ENCODE results near the gene HVCN1.
A peak's percentile ranks its signal among the peaks of the same experiment; 100 is the strongest.

The HVCN1 gene

GRCh38 chr12:110689281-110690126 lies 589 bp upstream of the HVCN1 start:
- H3K4me3 ChIP-seq (ENCODE audit: low read depth, low read length, poor library complexity, severe bottlenecking), result peak overlapping the region; percentile 71
- H3K27ac ChIP-seq (ENCODE audit: low read depth, low read length, poor library complexity, severe bottlenecking), result peak overlapping the region; percentile 95
- no peaks in the 10 kb centered on the region for H3K9me2 ChIP-seq (ENCODE audit: low read depth, low read length)
- H4K20me1 ChIP-seq (ENCODE audit: insufficient read depth, low read length), result no peaks in the 10 kb centered on the region
- no peaks in the 10 kb centered on the region for H3F3A ChIP-seq (ENCODE audit: insufficient read depth, low read length)
- no peak for TF ChIP-seq EZH2 (IDR thresholded peaks at IDR 0.05; ENCODE audit: borderline replicate concordance, low read length)
- H3K4me2 ChIP-seq (ENCODE audit: low read length), result peak overlapping the region; percentile 67
- no peaks in the 10 kb centered on the region for H3K79me2 ChIP-seq (ENCODE audit: insufficient read depth, low read length)
- peaks cover 16% of the 10 kb centered on the region for H3K36me3 ChIP-seq (ENCODE audit: insufficient read depth, low read length)
- no peaks in the 10 kb centered on the region for H3K9me3 ChIP-seq (ENCODE audit: low read length)
- peak overlapping the region; percentile 69 for H3K9ac ChIP-seq (ENCODE audit: low read length)
- no peaks in the 10 kb centered on the region for H3K27me3 ChIP-seq (ENCODE audit: insufficient read depth, low read length)
- H3K4me1 ChIP-seq (ENCODE audit: insufficient read depth, low read length, severe bottlenecking), result peaks cover 65% of the 10 kb centered on the region
- no peak overlapping the region for H2AFZ ChIP-seq (ENCODE audit: low read length)

GRCh38 chr12:110687396-110688169 lies 1.3 kb downstream of the HVCN1 start:
- H3K4me3 ChIP-seq (ENCODE audit: low read depth, low read length, poor library complexity, severe bottlenecking), result peak overlapping the region; percentile 71
- TF ChIP-seq EZH2 (IDR thresholded peaks at IDR 0.05; ENCODE audit: borderline replicate concordance, low read length), result no peak
- TF ChIP-seq, protein P1, sequence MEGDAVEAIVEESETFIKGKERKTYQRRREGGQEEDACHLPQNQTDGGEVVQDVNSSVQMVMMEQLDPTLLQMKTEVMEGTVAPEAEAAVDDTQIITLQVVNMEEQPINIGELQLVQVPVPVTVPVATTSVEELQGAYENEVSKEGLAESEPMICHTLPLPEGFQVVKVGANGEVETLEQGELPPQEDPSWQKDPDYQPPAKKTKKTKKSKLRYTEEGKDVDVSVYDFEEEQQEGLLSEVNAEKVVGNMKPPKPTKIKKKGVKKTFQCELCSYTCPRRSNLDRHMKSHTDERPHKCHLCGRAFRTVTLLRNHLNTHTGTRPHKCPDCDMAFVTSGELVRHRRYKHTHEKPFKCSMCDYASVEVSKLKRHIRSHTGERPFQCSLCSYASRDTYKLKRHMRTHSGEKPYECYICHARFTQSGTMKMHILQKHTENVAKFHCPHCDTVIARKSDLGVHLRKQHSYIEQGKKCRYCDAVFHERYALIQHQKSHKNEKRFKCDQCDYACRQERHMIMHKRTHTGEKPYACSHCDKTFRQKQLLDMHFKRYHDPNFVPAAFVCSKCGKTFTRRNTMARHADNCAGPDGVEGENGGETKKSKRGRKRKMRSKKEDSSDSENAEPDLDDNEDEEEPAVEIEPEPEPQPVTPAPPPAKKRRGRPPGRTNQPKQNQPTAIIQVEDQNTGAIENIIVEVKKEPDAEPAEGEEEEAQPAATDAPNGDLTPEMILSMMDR (IDR thresholded peaks at IDR 0.05; ENCODE audit: low read length), result no peak
- peak overlapping the region; percentile 64 for H3K27ac ChIP-seq (ENCODE audit: low read depth, low read length, poor library complexity, severe bottlenecking)
- no peaks in the 10 kb centered on the region for H3F3A ChIP-seq (ENCODE audit: insufficient read depth, low read length)
- H3K9me3 ChIP-seq (ENCODE audit: low read length), result no peaks in the 10 kb centered on the region
- H3K36me3 ChIP-seq (ENCODE audit: insufficient read depth, low read length), result peaks cover 27% of the 10 kb centered on the region
- peak overlapping the region; percentile 81 for H3K9ac ChIP-seq (ENCODE audit: low read length)
- peaks cover 49% of the 10 kb centered on the region for H3K4me1 ChIP-seq (ENCODE audit: insufficient read depth, low read length, severe bottlenecking)
- no peaks in the 10 kb centered on the region for H3K79me2 ChIP-seq (ENCODE audit: insufficient read depth, low read length)
- no peak overlapping the region for H2AFZ ChIP-seq (ENCODE audit: low read length)
- no peaks in the 10 kb centered on the region for H3K9me2 ChIP-seq (ENCODE audit: low read depth, low read length)
- peak overlapping the region; percentile 88 for H3K4me2 ChIP-seq (ENCODE audit: low read length)
- H4K20me1 ChIP-seq (ENCODE audit: insufficient read depth, low read length), result no peaks in the 10 kb centered on the region
- no peaks in the 10 kb centered on the region for H3K27me3 ChIP-seq (ENCODE audit: insufficient read depth, low read length)

DNA sequence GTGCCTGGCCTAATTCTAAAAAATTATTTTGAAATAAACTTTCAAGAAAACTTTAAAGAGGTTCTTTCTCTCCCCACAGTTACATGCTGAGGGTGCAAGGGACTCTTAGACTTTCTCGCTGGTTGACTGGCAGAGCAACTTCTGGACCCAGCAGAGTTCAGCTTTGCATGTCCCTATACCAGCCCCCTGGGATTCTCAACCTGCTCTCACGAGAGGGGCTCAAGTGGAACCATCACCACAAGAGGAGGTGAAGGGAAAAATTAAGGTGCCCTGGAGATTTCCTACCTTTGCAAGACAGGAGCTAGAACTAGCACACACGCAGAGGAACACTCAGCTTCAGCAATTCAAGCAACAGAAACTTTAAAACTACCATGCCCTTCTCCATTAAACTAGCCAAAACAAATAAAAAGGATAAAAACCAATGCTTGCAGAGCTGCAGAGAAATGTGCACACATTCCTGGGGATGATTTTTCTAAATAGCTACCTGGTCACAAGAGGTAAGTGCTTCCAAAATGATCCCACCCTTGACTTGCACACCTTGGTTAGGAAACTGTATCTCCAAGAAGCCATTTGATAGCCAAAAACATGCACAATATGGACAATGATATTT lies 2.5 kb downstream of the HVCN1 start:
- peak overlapping the region; percentile 81; the same call in 1 of the 2 replicates for H3K9ac ChIP-seq (ENCODE audit: low read length)
- no peaks in the 10 kb centered on the region for H3K27me3 ChIP-seq (ENCODE audit: insufficient read depth, low read length)
- no peak overlapping the region for H2AFZ ChIP-seq (ENCODE audit: low read length)
- no peaks in the 10 kb centered on the region for H4K20me1 ChIP-seq (ENCODE audit: insufficient read depth, low read length)
- peak overlapping the region; percentile 49 for H3K27ac ChIP-seq (ENCODE audit: low read depth, low read length, poor library complexity, severe bottlenecking)
- H3K9me2 ChIP-seq (ENCODE audit: low read depth, low read length), result no peaks in the 10 kb centered on the region
- TF ChIP-seq, protein P1 (IDR thresholded peaks at IDR 0.05; ENCODE audit: low read length), result no peak
- no peak for TF ChIP-seq EZH2 (IDR thresholded peaks at IDR 0.05; ENCODE audit: borderline replicate concordance, low read length)
- H3K4me1 ChIP-seq (ENCODE audit: insufficient read depth, low read length, severe bottlenecking), result peaks cover 51% of the 10 kb centered on the region
- H3K36me3 ChIP-seq (ENCODE audit: insufficient read depth, low read length), result peaks cover 30% of the 10 kb centered on the region
- peak overlapping the region; percentile 71 for H3K4me3 ChIP-seq (ENCODE audit: low read depth, low read length, poor library complexity, severe bottlenecking)
- H3F3A ChIP-seq (ENCODE audit: insufficient read depth, low read length), result no peaks in the 10 kb centered on the region
- peak overlapping the region; percentile 88 for H3K4me2 ChIP-seq (ENCODE audit: low read length)
- H3K9me3 ChIP-seq (ENCODE audit: low read length), result no peaks in the 10 kb centered on the region
- H3K79me2 ChIP-seq (ENCODE audit: insufficient read depth, low read length), result no peaks in the 10 kb centered on the region
